OCI-LY7 (cell line): ENCODE measurements around the gene CHODL. TPM values are rescaled to one million over a fixed set of nuclear protein-coding genes. Genes with fewer than 3 reads are reported as not detected.

Experiments
- BruUV-seq: library from RNA; stranded (reverse); fragments of 400-500 nt; replicated peaks from 2 replicates; lab custom pipeline; 2021; lab: Mats Ljungman, UMichigan
- CTCF ChIA-PET: fragments of 300-600 bp; sonication (Branson Sonifier 250); formaldehyde crosslinking; loops from one replicate; lab custom pipeline; 2022; ENCODE audit warnings: antibody characterized with exemption; ENCODE audit not compliant: unreplicated experiment; lab: Charles Lee
- POLR2A ChIA-PET: fragments of 300-600 bp; sonication (Branson Sonifier 250); formaldehyde crosslinking; loops from one replicate; lab custom pipeline; 2022; ENCODE audit warnings: antibody characterized with exemption; lab: Charles Lee
- DNase-seq: peaks from one replicate; pipeline ENCODE4 v3.0.0-alpha.2; 2015; ENCODE audit warnings: low spot score
- H2AFZ ChIP-seq: fragments of 200-600 bp; sonication (generic), shearing (Covaris generic); 2 replicates; pipeline ENCODE4 v1.6.1; 2014; ENCODE audit warnings: mild to moderate bottlenecking, antibody characterized with exemption, low read length, moderate library complexity
- H3K27ac ChIP-seq: fragments of 200-600 bp; sonication (generic); 2 replicates; pipeline ENCODE4 v1.5.1; 2014; ENCODE audit warnings: mixed run types, low read depth, mild to moderate bottlenecking, moderate library complexity, low read length, inconsistent platforms; ENCODE audit not compliant: poor library complexity, severe bottlenecking
- H3K36me3 ChIP-seq: fragments of 200-600 bp; sonication (generic); 2 replicates; pipeline ENCODE4 v1.6.1; 2014; ENCODE audit warnings: mild to moderate bottlenecking, antibody characterized with exemption, low read length, moderate library complexity, mixed read lengths; ENCODE audit not compliant: insufficient read depth
- H3K4me1 ChIP-seq: fragments of 200-600 bp; sonication (generic); 2 replicates; pipeline ENCODE4 v1.5.1; 2014; ENCODE audit warnings: mild to moderate bottlenecking, low read length; ENCODE audit not compliant: insufficient read depth, poor library complexity, severe bottlenecking
- H3K4me2 ChIP-seq: fragments of 200-600 bp; sonication (generic); 2 replicates; pipeline ENCODE4 v1.6.1; 2014; ENCODE audit warnings: mild to moderate bottlenecking, low read length
- H3K4me3 ChIP-seq: fragments of 200-600 bp; sonication (generic); 2 replicates; pipeline ENCODE4 v1.5.1; 2014; ENCODE audit warnings: mild to moderate bottlenecking, low read depth, low read length; ENCODE audit not compliant: poor library complexity, severe bottlenecking
- H3K79me2 ChIP-seq: fragments of 200-600 bp; sonication (generic); 2 replicates; pipeline ENCODE4 v1.6.1; 2016; ENCODE audit warnings: low read depth, mild to moderate bottlenecking, low read length, moderate library complexity, mixed read lengths; ENCODE audit not compliant: insufficient read depth
- H3K9me2 ChIP-seq: fragments of 200-600 bp; sonication (generic); 2 replicates; pipeline ENCODE4 v1.6.1; 2016; ENCODE audit warnings: mild to moderate bottlenecking, low read length, mixed read lengths; ENCODE audit not compliant: insufficient read depth
- H3K9me3 ChIP-seq: fragments of 200-600 bp; sonication (generic); 2 replicates; pipeline ENCODE4 v1.6.1; 2014; ENCODE audit warnings: mild to moderate bottlenecking, mixed run types, low read length, mixed read lengths
- H4K20me1 ChIP-seq: fragments of 200-600 bp; sonication (generic); 2 replicates; pipeline ENCODE4 v1.6.1; 2014; ENCODE audit warnings: mild to moderate bottlenecking, antibody characterized with exemption, low read length, moderate library complexity, mixed read lengths; ENCODE audit not compliant: insufficient read depth
- EZH2phosphoT487 ChIP-seq: fragments of 200-600 bp; sonication (generic); IDR thresholded peaks from 2 replicates; pipeline ENCODE4 v1.6.1; 2018; ENCODE audit warnings: low read depth, borderline replicate concordance, mild to moderate bottlenecking, mixed run types, antibody characterized with exemption, low read length, moderate library complexity, mixed read lengths
- intact Hi-C: fragments of 100-400 bp; cut with micrococcal nuclease; formaldehyde crosslinking; loops from one replicate; pipeline ENCODE4 v1.10.0; 2022; ENCODE audit not compliant: unreplicated experiment
- total RNA-seq, 2 experiments: library from RNA; depleted of rRNA in 1 of 2; stranded (reverse); fragments of >200 nt in 1 of 2; shearing (Covaris generic) in 1 of 2; gene quantifications; 2 replicates each; pipeline ENCODE4 v1.2.3, GENCODE V29; 2014 to 2022
- TF ChIP-seq, protein P1 (sequence below): fragments of 200-600 bp; sonication (generic); conservative IDR thresholded peaks from 2 replicates; pipeline ENCODE4 v1.5.1; 2014; ENCODE audit warnings: mild to moderate bottlenecking, antibody characterized with exemption, low read length, moderate library complexity, mixed read lengths

Gene CHODL
- total RNA-seq, 2 experiments from 2014 or later = not detected

DNA sequence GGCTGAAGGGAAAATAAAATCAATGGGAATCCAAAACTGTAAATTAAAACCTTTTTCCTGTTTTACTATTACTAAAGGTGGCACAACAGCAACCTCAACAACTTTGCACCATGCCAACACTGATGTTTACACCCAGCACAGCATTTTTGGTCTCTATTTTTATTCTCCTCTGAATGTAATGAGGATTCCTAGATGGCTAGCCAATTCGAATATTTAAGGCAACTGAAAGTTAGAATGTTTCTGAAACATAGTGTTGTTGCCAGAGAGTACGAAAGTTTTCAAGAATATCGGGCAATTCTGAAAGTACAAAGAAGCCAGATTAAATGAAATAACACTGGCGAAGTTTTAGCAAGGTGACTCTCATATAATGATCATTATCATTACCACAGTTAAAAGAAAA is 40.7 kb downstream of the CHODL start:
- Histone ChIP-seq H3K27ac (no peak overlapping the region), H3K9me3 (no peaks in the 10 kb centered on the region), H3K36me3 (no peaks in the 10 kb centered on the region), H3K4me1 (no peaks in the 10 kb centered on the region), H3K4me3 (no peak overlapping the region), H3K4me2 (no peak overlapping the region), H2AFZ (no peak overlapping the region), H3K79me2 (no peaks in the 10 kb centered on the region), H4K20me1 (no peaks in the 10 kb centered on the region), H3K9me2 (no peaks in the 10 kb centered on the region)
- ChIA-PET CTCF (no interaction called here), POLR2A (no interaction called here)
- no TSS peak for BruUV-seq
- DNase-seq = no peak
- TF ChIP-seq, protein P1, sequence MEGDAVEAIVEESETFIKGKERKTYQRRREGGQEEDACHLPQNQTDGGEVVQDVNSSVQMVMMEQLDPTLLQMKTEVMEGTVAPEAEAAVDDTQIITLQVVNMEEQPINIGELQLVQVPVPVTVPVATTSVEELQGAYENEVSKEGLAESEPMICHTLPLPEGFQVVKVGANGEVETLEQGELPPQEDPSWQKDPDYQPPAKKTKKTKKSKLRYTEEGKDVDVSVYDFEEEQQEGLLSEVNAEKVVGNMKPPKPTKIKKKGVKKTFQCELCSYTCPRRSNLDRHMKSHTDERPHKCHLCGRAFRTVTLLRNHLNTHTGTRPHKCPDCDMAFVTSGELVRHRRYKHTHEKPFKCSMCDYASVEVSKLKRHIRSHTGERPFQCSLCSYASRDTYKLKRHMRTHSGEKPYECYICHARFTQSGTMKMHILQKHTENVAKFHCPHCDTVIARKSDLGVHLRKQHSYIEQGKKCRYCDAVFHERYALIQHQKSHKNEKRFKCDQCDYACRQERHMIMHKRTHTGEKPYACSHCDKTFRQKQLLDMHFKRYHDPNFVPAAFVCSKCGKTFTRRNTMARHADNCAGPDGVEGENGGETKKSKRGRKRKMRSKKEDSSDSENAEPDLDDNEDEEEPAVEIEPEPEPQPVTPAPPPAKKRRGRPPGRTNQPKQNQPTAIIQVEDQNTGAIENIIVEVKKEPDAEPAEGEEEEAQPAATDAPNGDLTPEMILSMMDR = no peak
- intact Hi-C loops = no loop called here

DNA sequence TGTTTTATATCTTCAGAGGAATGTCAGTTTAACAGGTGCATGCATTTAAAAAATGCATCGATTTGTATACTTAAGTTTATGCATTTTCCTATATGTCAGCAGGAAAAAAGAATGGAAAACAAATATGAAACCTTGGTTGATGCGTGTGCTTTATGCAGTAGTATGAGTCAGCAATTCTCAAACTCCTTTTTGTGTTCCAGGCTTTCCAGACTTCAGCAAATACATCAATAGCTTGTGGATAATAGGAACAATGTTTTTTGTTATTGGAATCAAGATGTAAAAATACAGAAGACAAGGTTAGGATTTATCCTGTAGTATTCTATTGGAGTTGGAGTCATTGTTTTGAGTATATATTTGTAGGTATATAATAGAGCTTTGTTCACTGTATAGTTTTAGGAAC is 45.2 kb downstream of the CHODL start:
- POLR2A ChIA-PET = no interaction called here
- intact Hi-C loops = loop anchor here (10.0 kb wide), 1 partner anchor 205 kb away; no protein-coding TSS in a partner anchor
- H3K9me3 ChIP-seq = no peaks in the 10 kb centered on the region
- CTCF ChIA-PET = no interaction called here
- TF ChIP-seq, protein P1 = no peak
- TF ChIP-seq EZH2phosphoT487 = no peak
- H3K9me2 ChIP-seq = no peaks in the 10 kb centered on the region
- no peak overlapping the region for H3K4me3 ChIP-seq
- no TSS peak for BruUV-seq
- no peaks in the 10 kb centered on the region for H3K4me1 ChIP-seq
- no peaks in the 10 kb centered on the region for H3K79me2 ChIP-seq
- no peak overlapping the region for H2AFZ ChIP-seq
- H3K27ac ChIP-seq = no peak overlapping the region
- H3K4me2 ChIP-seq = no peak overlapping the region
- no peaks in the 10 kb centered on the region for H3K36me3 ChIP-seq
- H4K20me1 ChIP-seq = no peaks in the 10 kb centered on the region
- DNase-seq = no peak

DNA sequence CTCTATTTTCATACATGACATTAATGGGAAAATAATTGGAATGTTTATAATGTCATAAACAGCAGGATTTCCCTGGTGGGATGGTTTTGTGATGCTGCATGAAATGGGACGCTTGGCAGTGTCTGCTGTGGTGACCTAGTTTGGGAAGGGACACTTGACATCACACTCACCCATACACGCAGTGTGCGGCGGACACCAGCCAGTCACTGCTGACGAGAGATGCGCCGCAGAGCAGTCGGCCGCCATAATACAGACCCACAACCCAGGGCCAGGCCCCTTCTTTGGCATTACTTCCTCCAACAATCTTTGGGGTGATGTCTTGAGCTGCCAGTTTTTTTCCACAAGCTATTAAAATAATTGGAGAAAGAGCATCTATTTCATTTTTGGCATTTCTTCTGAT is 49.5 kb downstream of the CHODL start:
- Histone ChIP-seq H3K79me2 (no peaks in the 10 kb centered on the region), H3K9me2 (no peaks in the 10 kb centered on the region), H4K20me1 (no peaks in the 10 kb centered on the region), H3K36me3 (no peaks in the 10 kb centered on the region), H3K4me2 (no peak overlapping the region), H3K4me1 (no peaks in the 10 kb centered on the region), H3K27ac (no peak overlapping the region), H2AFZ (no peak overlapping the region), H3K4me3 (no peak overlapping the region), H3K9me3 (no peaks in the 10 kb centered on the region)
- intact Hi-C loops = loop anchor here (10.0 kb wide), 1 partner anchor 201 kb away; no protein-coding TSS in a partner anchor
- TF ChIP-seq, protein P1 = no peak
- TF ChIP-seq EZH2phosphoT487 = no peak
- ChIA-PET CTCF (no interaction called here), POLR2A (interaction anchor here (0.7 to 1.1 kb wide), 2 partner anchors 26 to 94 kb away, joined by 3 to 4 read pairs; no protein-coding TSS in a partner anchor)
- no TSS peak for BruUV-seq
- DNase-seq = no peak
